GM12878 (cell line): ENCODE measurements around the gene SCNN1A. TPM values are rescaled to one million over a fixed set of nuclear protein-coding genes. Genes with fewer than 3 reads are reported as not detected.

ENCODE experiments used
- BCL11A ChIP-seq: IDR thresholded peaks from 2 replicates; pipeline ENCODE4 v1.6.1; 2011; ENCODE audit warnings: low read depth, low read length
- DPF2 ChIP-seq: fragments of 450-650 bp; IDR thresholded peaks from 2 replicates; pipeline ENCODE4 v1.6.1; 2017; ENCODE audit warnings: mild to moderate bottlenecking
- EED ChIP-seq: sonication (generic); IDR thresholded peaks from 2 replicates; pipeline ENCODE4 v1.6.1; 2016; ENCODE audit warnings: antibody characterized with exemption, low read depth
- MLLT1 ChIP-seq: fragments of 450-650 bp; IDR thresholded peaks from 2 replicates; pipeline ENCODE4 v1.6.1; 2016; ENCODE audit warnings: mild to moderate bottlenecking
- MYC ChIP-seq: IDR thresholded peaks from 2 replicates; pipeline ENCODE4 v1.6.1; 2011; ENCODE audit warnings: mild to moderate bottlenecking, low read length, moderate library complexity, inconsistent platforms; ENCODE audit not compliant: insufficient read depth, insufficient replicate concordance, insufficient read length, severe bottlenecking
- NBN ChIP-seq: fragments of 450-650 bp; IDR thresholded peaks from 2 replicates; pipeline ENCODE4 v1.6.1; 2016
- PML ChIP-seq: IDR thresholded peaks from 2 replicates; pipeline ENCODE4 v1.6.1; 2012; ENCODE audit warnings: low read length, inconsistent platforms
- POLR2A ChIP-seq: IDR thresholded peaks from 2 replicates; pipeline ENCODE4 v1.6.1; 2011; ENCODE audit warnings: low read depth, mild to moderate bottlenecking, low read length
- POLR2AphosphoS5 ChIP-seq: IDR thresholded peaks from 2 replicates; pipeline ENCODE4 v1.6.1; 2011; ENCODE audit warnings: mild to moderate bottlenecking, low read length, inconsistent platforms
- RAD51 ChIP-seq: fragments of 450-650 bp; IDR thresholded peaks from 2 replicates; pipeline ENCODE4 v1.6.1; 2016; ENCODE audit warnings: moderate library complexity, mild to moderate bottlenecking, inconsistent platforms
- SKIL ChIP-seq: fragments of 450-650 bp; IDR thresholded peaks from 2 replicates; pipeline ENCODE4 v1.6.1; 2017; ENCODE audit warnings: mild to moderate bottlenecking, low read depth, inconsistent platforms; ENCODE audit not compliant: poor library complexity, severe bottlenecking
- SMAD1 ChIP-seq: fragments of 450-650 bp; IDR thresholded peaks from 2 replicates; pipeline ENCODE4 v1.6.1; 2018; ENCODE audit warnings: mild to moderate bottlenecking, low read depth; ENCODE audit not compliant: partially characterized antibody
- SMC3 ChIP-seq: IDR thresholded peaks from 2 replicates; pipeline ENCODE4 v1.6.1; 2011; ENCODE audit warnings: low read length, improper control_type of control experiment, borderline replicate concordance
- SUPT20H ChIP-seq: IDR thresholded peaks from 2 replicates; pipeline ENCODE4 v1.6.1; 2011; ENCODE audit warnings: low read depth, mild to moderate bottlenecking, low read length, moderate library complexity, borderline replicate concordance; ENCODE audit not compliant: control insufficient read depth
- USF1 ChIP-seq: IDR thresholded peaks from 2 replicates; pipeline ENCODE4 v1.6.1; 2011; ENCODE audit warnings: borderline replicate concordance, low read depth, mild to moderate bottlenecking, moderate library complexity, mixed read lengths, low read length; ENCODE audit not compliant: insufficient read depth; ENCODE audit errors: extremely low read length
- USF2 ChIP-seq: IDR thresholded peaks from 2 replicates; pipeline ENCODE4 v1.6.1; 2011; ENCODE audit warnings: low read depth, low read length, improper control_type of control experiment, borderline replicate concordance
- ZBTB4 ChIP-seq: fragments of 450-650 bp; formaldehyde crosslinking; IDR thresholded peaks from 2 replicates; pipeline ENCODE4 v1.4.0; 2022; ENCODE audit warnings: mild to moderate bottlenecking, moderate library complexity
- polyA plus RNA-seq, 11 experiments: library from polyadenylated mRNA; depleted of rRNA in 4 of 11; unstranded in 6 of 11; stranded (reverse) in 5 of 11; fragments of >200 nt; fragmentation: Nextera tagmentation in 4 of 11; fragmentation: Illumina TruSeq in 1 of 11; extraction: Ambion mirVana in 4 of 11; extraction: Trizol in 1 of 11; gene quantifications; 1 replicate in 1 of 11; 2 replicates in 10 of 11; pipeline versions ENCODE4 v1.2.1 to v1.2.3, GENCODE V29; 2011 to 2016; ENCODE audit warnings: inconsistent platforms in 2 of 11, missing spikeins in 2 of 11, low read depth in 1 of 11
- total RNA-seq, 4 experiments: library from RNA; depleted of rRNA in 3 of 4; stranded (reverse); fragments of >200 nt in 3 of 4; fragmentation: Illumina TruSeq in 1 of 4; extraction: Trizol in 1 of 4; gene quantifications; 2 replicates each; pipeline versions ENCODE4 v1.2.1 to v1.2.3, GENCODE V29; 2013 to 2021

The SCNN1A gene
- total and polyA plus RNA-seq, 10 of the 15 experiments (the other 5 are each of a cell fraction or from before 2014, with no cell fraction given), result 0.14 to 0.69 TPM; not detected in 8

GRCh38 chr12:6336079-6336888 lies 39.1 kb downstream of the SCNN1A start (continued):
- TF ChIP-seq EED, result peak; percentile 47; the same call in 1 of the 2 replicates
- TF ChIP-seq ZBTB4 (CRISPR knock-in tag), result no peak
- no peak for TF ChIP-seq SMC3
- no peak for TF ChIP-seq MYC
- no peak for TF ChIP-seq PML
- TF ChIP-seq RAD51, result peak; percentile 37; the same call in 1 of the 2 replicates
- no peak; the same call in 1 of the 2 replicates for TF ChIP-seq NBN
- TF ChIP-seq MLLT1, result no peak; the same call in 1 of the 2 replicates
- TF ChIP-seq SMAD1, result no peak
- no peak for TF ChIP-seq SKIL
- peak; percentile 57 for TF ChIP-seq POLR2A
- TF ChIP-seq POLR2AphosphoS5, result no peak; the same call in 1 of the 2 replicates
- TF ChIP-seq USF2, result no peak; the same call in 1 of the 2 replicates
- no peak for TF ChIP-seq SUPT20H
- no peak for TF ChIP-seq USF1
- TF ChIP-seq DPF2, result 0 out of 2 replicates have a peak, but pooled peaks have one; percentile 17
- TF ChIP-seq BCL11A, result no peak
